ENCODE measurements around the gene TBL1X. TPM values are rescaled to one million over a fixed set of nuclear protein-coding genes. Genes with fewer than 3 reads are reported as not detected.

The TBL1X gene
- total and polyA plus RNA-seq, 2 experiments from 2014 or later = 8.7 to 26.9 TPM

- no peak overlapping the region for H3K4me3 ChIP-seq
- H3K27me3 ChIP-seq (ENCODE audit: insufficient read depth) = no peaks in the 10 kb centered on the region
- TF ChIP-seq EZH2phosphoT487 (IDR thresholded peaks at IDR 0.05; ENCODE audit: unreplicated experiment) (no peak), JUNB (IDR thresholded peaks at IDR 0.05; ENCODE audit: unreplicated experiment) (no peak), POLR2AphosphoS5 (IDR thresholded peaks at IDR 0.05; ENCODE audit: low read depth) (no peak), EZH2 (IDR thresholded peaks at IDR 0.05; ENCODE audit: low read depth, unreplicated experiment) (no peak), CTCF (conservative IDR thresholded peaks at IDR 0.05; ENCODE audit: low read depth in 2 of 2) (no peak), REST (IDR thresholded peaks at IDR 0.05; ENCODE audit: unreplicated experiment) (no peak), NANOG (IDR thresholded peaks at IDR 0.05; ENCODE audit: borderline replicate concordance) (no peak), ZNF114 (CRISPR knock-in tag; IDR thresholded peaks at IDR 0.05) (no peak), CREB1 (CRISPR knock-in tag; IDR thresholded peaks at IDR 0.05; ENCODE audit: low read depth) (no peak), ETS1 (IDR thresholded peaks at IDR 0.05) (no peak), STAT1 (IDR thresholded peaks at IDR 0.05; ENCODE audit: unreplicated experiment) (no peak), ZNF331 (CRISPR knock-in tag; IDR thresholded peaks at IDR 0.05; ENCODE audit: low read depth) (no peak)
- TF ChIP-seq, protein P1, sequence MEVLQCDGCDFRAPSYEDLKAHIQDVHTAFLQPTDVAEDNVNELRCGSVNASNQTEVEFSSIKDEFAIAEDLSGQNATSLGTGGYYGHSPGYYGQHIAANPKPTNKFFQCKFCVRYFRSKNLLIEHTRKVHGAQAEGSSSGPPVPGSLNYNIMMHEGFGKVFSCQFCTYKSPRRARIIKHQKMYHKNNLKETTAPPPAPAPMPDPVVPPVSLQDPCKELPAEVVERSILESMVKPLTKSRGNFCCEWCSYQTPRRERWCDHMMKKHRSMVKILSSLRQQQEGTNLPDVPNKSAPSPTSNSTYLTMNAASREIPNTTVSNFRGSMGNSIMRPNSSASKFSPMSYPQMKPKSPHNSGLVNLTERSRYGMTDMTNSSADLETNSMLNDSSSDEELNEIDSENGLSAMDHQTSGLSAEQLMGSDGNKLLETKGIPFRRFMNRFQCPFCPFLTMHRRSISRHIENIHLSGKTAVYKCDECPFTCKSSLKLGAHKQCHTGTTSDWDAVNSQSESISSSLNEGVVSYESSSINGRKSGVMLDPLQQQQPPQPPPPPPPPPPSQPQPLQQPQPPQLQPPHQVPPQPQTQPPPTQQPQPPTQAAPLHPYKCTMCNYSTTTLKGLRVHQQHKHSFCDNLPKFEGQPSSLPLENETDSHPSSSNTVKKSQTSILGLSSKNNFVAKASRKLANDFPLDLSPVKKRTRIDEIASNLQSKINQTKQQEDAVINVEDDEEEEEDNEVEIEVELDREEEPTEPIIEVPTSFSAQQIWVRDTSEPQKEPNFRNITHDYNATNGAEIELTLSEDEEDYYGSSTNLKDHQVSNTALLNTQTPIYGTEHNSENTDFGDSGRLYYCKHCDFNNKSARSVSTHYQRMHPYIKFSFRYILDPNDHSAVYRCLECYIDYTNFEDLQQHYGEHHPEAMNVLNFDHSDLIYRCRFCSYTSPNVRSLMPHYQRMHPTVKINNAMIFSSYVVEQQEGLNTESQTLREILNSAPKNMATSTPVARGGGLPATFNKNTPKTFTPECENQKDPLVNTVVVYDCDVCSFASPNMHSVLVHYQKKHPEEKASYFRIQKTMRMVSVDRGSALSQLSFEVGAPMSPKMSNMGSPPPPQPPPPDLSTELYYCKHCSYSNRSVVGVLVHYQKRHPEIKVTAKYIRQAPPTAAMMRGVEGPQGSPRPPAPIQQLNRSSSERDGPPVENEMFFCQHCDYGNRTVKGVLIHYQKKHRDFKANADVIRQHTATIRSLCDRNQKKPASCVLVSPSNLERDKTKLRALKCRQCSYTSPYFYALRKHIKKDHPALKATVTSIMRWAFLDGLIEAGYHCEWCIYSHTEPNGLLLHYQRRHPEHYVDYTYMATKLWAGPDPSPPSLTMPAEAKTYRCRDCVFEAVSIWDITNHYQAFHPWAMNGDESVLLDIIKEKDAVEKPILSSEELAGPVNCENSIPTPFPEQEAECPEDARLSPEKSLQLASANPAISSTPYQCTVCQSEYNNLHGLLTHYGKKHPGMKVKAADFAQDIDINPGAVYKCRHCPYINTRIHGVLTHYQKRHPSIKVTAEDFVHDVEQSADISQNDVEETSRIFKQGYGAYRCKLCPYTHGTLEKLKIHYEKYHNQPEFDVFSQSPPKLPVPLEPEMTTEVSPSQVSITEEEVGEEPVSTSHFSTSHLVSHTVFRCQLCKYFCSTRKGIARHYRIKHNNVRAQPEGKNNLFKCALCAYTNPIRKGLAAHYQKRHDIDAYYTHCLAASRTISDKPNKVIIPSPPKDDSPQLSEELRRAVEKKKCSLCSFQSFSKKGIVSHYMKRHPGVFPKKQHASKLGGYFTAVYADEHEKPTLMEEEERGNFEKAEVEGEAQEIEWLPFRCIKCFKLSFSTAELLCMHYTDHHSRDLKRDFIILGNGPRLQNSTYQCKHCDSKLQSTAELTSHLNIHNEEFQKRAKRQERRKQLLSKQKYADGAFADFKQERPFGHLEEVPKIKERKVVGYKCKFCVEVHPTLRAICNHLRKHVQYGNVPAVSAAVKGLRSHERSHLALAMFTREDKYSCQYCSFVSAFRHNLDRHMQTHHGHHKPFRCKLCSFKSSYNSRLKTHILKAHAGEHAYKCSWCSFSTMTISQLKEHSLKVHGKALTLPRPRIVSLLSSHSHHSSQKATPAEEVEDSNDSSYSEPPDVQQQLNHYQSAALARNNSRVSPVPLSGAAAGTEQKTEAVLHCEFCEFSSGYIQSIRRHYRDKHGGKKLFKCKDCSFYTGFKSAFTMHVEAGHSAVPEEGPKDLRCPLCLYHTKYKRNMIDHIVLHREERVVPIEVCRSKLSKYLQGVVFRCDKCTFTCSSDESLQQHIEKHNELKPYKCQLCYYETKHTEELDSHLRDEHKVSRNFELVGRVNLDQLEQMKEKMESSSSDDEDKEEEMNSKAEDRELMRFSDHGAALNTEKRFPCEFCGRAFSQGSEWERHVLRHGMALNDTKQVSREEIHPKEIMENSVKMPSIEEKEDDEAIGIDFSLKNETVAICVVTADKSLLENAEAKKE (CRISPR knock-in tag; IDR thresholded peaks at IDR 0.05) = no peak
- H3K27ac ChIP-seq (ENCODE audit: low read depth) = no peak overlapping the region
- Mint-ChIP-seq H3K27me3 (ENCODE audit: insufficient read depth, low read depth, poor library complexity) (peaks cover 3% of the 10 kb centered on the region), H3K4me3 (no peak overlapping the region), H3K36me3 (ENCODE audit: low read depth) (peaks cover 64% of the 10 kb centered on the region), H3K27ac (no peak overlapping the region), H3K9me3 (peaks cover 41% of the 10 kb centered on the region), H3K4me1 (no peaks in the 10 kb centered on the region; the same call in 2 of the 3 replicates)
- H3K36me3 ChIP-seq (ENCODE audit: insufficient read depth) = peaks cover 4% of the 10 kb centered on the region; the same call in 1 of the 2 replicates
- H3F3A ChIP-seq (replicated peaks; ENCODE audit: low read depth) = no peaks in the 10 kb centered on the region
- H3K9me2 ChIP-seq (ENCODE audit: insufficient read depth) = no peaks in the 10 kb centered on the region
- ATAC-seq = no peak
- H4K20me1 ChIP-seq (replicated peaks; ENCODE audit: insufficient read depth) = no peaks in the 10 kb centered on the region
- DNase-seq (ENCODE audit: low spot score) = no peak
- no peaks in the 10 kb centered on the region for H3K79me2 ChIP-seq (replicated peaks; ENCODE audit: insufficient read depth)
- H3K4me2 ChIP-seq = no peak overlapping the region
- H3K4me1 ChIP-seq (ENCODE audit: insufficient read depth) = no peaks in the 10 kb centered on the region
- no peak overlapping the region for H2AFZ ChIP-seq
Measured at GRCh38 chrX:9730078-9730477, 265.2 kb downstream of the TBL1X start.

Data from GM23338 (cell line).